IMR-90 (cell line): ENCODE data around the gene STRA6.

Experiments used
- BHLHE40 ChIP-seq: fragments of 150-350 bp; IDR thresholded peaks from 2 replicates; pipeline ENCODE4 v1.6.1; 2016; ENCODE audit warnings: mild to moderate bottlenecking, low read depth, low read length
- CEBPB ChIP-seq: IDR thresholded peaks from 2 replicates; pipeline ENCODE4 v1.6.1; 2012; ENCODE audit warnings: low read depth, low read length, improper control_type of control experiment
- CTCF ChIP-seq: conservative IDR thresholded peaks from 2 replicates; pipeline ENCODE4 v1.5.1; 2012; ENCODE audit warnings: mild to moderate bottlenecking, low read depth, low read length, improper control_type of control experiment
- ELK1 ChIP-seq: fragments of 150-350 bp; IDR thresholded peaks from 2 replicates; pipeline ENCODE4 v1.6.1; 2016; ENCODE audit warnings: low read depth, mild to moderate bottlenecking, low read length, moderate library complexity, borderline replicate concordance
- FOS ChIP-seq: fragments of 150-350 bp; IDR thresholded peaks from 2 replicates; pipeline ENCODE4 v1.6.1; 2016; ENCODE audit warnings: low read depth, low read length
- MAFK ChIP-seq: IDR thresholded peaks from 2 replicates; pipeline ENCODE4 v1.6.1; 2012; ENCODE audit warnings: low read depth, low read length, improper control_type of control experiment
- MXI1 ChIP-seq: IDR thresholded peaks from 2 replicates; pipeline ENCODE4 v1.6.1; 2012; ENCODE audit warnings: low read depth, mild to moderate bottlenecking, low read length, moderate library complexity, borderline replicate concordance
- POLR2A ChIP-seq: IDR thresholded peaks from 2 replicates; pipeline ENCODE4 v1.6.1; 2012; ENCODE audit warnings: mild to moderate bottlenecking, low read depth, low read length
- RAD21 ChIP-seq: IDR thresholded peaks from 2 replicates; pipeline ENCODE4 v1.6.1; 2012; ENCODE audit warnings: low read length, improper control_type of control experiment
- RCOR1 ChIP-seq: IDR thresholded peaks from 2 replicates; pipeline ENCODE4 v1.6.1; 2012; ENCODE audit warnings: mild to moderate bottlenecking, low read length, improper control_type of control experiment; ENCODE audit not compliant: insufficient replicate concordance
- SMC3 ChIP-seq: fragments of 150-350 bp; IDR thresholded peaks from 2 replicates; pipeline ENCODE4 v1.6.1; 2016; ENCODE audit warnings: low read depth, mild to moderate bottlenecking, antibody characterized with exemption, low read length, moderate library complexity
- TF ChIP-seq, protein P1 (sequence below): fragments of 150-350 bp; IDR thresholded peaks from 2 replicates; pipeline ENCODE4 v1.6.1; 2017; ENCODE audit warnings: mild to moderate bottlenecking, antibody characterized with exemption, low read length, low read depth

- no peak for TF ChIP-seq POLR2A
- TF ChIP-seq CTCF: no peak
- no peak for TF ChIP-seq CEBPB
- no peak for TF ChIP-seq BHLHE40
- no peak for TF ChIP-seq RAD21
- TF ChIP-seq SMC3: no peak
- TF ChIP-seq MAFK: no peak
- TF ChIP-seq, protein P1, sequence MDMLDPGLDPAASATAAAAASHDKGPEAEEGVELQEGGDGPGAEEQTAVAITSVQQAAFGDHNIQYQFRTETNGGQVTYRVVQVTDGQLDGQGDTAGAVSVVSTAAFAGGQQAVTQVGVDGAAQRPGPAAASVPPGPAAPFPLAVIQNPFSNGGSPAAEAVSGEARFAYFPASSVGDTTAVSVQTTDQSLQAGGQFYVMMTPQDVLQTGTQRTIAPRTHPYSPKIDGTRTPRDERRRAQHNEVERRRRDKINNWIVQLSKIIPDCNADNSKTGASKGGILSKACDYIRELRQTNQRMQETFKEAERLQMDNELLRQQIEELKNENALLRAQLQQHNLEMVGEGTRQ: no peak
- no peak for TF ChIP-seq FOS
- no peak for TF ChIP-seq MXI1
- no peak for TF ChIP-seq ELK1
- TF ChIP-seq RCOR1: no peak
Measured at GRCh38 chr15:74245342-74245931, 42.9 kb upstream of the STRA6 start.
